Astrocyte of the hippocampus (primary cell): ENCODE results near the gene AP1S3.

Experiments
- DNase-seq: peaks from one replicate; pipeline ENCODE4 v3.0.0; 2011; ENCODE audit warnings: low read depth, low spot score

Gene AP1S3

DNA sequence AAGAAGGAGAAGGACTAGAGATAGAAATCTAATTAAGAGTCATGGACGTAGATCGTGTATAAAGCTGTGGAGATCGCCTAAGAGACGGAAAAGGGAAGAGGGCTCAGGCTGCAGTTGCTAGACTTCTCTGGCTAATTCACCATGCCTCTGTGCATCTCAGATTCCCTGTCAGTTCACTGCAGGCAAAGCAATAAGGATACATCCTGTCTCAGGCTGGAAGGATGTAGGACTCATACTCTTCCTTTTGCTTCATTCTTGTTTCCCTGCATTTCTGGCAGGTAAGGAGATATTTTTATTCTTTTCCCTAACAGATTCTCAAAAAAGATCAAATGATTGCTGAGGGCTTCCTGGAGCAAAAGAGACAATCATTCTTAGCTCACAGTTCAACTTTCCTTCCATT is 112.5 kb downstream of the AP1S3 start:
- DNase-seq = no peak

- no peak for DNase-seq
These were observed 113.4 kb downstream of the AP1S3 start for GRCh38 chr2:223723954-223724411.

GRCh38 chr2:223722226-223722625 is 115.2 kb downstream of the AP1S3 start:
- no peak for DNase-seq

DNA sequence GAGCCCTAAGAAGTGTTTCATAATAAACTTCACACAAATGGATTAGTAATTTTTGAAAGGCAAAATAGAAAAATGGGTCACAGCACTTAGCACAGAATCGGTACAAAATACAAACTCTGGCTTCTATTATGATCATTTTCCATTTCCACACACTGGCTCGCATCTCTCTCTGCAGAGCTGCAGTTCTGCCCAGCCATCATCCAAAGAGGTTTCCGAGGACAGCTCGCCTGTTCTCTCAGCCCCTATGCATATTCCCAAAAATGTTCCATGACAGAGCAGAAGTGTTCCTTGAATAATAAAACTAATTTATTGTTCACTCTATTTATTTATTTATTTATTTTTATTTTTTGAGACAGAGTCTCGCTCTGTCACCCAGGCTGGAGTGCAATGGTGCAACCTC is 115.6 kb downstream of the AP1S3 start:
- DNase-seq = no peak

GRCh38 chr2:223720367-223720766 is 117.0 kb downstream of the AP1S3 start:
- DNase-seq = no peak

DNA sequence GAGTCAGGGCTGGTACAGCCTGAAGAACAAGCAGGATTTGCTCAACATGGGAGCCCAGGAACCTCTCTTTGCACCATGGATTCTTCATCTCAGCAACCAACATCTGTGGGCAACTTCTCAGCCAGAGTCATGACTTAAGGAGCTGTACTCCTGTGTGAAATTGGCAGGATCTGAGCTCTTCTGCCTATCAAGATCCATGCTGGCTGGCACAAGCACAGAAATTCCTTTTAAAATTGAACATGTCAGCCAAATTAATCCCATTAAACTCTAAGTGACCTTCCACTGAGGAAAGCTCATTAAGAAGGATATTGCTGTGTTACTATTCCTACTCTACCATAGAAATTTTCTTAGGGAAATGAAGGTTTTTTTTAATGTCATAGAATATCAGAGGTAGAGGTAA is 124.7 kb downstream of the AP1S3 start:
- DNase-seq = peak; percentile 42

DNA sequence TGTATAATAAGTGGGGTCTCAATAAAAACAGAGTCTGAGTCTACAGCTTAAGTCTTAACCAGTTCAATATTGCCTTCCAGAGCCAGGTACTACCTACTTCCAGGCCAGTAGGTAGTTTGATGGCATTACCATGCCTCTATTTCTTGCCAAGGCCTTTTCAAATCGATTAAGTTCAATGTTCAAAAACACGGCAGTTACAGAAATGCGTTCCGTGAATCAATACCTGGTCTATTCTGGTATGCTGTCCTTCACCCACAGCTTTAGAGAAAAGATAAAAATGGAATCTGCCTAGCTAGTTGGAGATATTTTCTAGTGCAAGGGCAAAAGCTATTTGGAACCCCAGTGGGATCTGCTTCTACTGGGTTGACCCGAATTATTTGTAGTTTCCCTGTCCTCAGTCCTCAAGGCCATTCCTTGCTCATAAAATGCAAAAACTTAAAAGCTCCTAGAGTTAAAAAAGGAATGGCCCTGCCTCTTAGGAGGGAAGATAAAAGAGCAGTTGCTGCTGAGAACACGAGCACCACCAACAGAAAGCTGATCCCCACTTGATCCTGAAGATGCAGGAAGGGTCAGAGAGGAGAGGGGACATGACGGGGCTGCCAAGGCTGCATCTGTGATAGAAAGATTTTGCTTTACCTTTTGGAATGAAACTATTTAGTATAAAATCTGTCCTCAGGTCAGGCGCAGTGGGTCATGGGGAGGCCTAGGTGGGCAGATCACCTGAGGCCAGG is 125.6 kb downstream of the AP1S3 start:
- no peak for DNase-seq
